NCI-H2029 treated with DMSO at 0.1 percent for 48 hours (cell line): ENCODE data around the gene SIDT1.
A peak's percentile ranks its signal among the peaks of the same experiment; 100 is the strongest.

ENCODE experiments used
- DNase-seq: peaks from one replicate; lab custom pipeline; 2025; lab: John Stamatoyannopoulos, UW

SIDT1 gene

DNA sequence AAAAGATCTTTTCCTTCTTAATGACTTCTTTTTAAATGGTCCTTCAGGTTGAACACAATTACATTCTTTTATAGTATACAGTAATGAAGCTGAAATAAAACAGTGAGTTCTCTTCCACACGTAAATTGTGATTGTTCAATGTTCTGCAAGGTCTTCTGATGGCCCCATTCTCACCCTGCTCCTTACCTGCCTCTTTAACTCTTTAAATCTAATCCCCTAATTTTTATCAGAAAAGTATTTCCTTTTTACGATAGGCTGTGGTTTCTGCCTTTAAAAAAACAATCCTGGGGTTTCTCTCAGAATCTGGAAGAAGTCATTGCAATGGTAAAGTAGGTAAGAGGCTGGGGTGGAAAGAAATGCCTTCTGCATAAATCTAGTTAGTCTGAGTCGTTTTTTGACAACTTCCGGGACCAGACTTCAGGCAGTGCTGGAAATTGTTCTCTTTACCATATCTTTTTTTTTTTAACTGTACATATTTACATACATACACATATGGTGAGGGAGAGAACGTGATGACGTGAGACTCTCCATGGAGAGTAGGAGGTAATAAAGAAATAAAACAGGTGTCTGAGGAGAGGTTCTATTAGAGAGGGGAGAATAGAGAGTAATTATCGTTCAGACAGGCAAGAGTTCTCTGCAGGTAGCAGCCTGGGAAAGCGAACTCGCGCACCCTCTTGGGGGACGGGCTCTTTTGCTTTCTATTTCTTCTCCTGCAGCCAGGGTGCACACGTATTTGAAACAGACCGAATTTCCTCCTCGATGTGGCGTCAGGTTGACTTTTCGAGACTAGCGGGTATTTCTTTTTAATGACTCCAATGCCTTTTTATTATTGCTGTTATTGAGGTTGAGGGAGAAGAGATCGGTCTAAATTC, at the start of gene SIDT1:
Gene SIDT1, plus strand, starts transcription at position 730 of the 872 bp plus-strand sequence. CDS start 467 bp downstream, outside the sequence.
- DNase-seq: peak; percentile 22

DNA sequence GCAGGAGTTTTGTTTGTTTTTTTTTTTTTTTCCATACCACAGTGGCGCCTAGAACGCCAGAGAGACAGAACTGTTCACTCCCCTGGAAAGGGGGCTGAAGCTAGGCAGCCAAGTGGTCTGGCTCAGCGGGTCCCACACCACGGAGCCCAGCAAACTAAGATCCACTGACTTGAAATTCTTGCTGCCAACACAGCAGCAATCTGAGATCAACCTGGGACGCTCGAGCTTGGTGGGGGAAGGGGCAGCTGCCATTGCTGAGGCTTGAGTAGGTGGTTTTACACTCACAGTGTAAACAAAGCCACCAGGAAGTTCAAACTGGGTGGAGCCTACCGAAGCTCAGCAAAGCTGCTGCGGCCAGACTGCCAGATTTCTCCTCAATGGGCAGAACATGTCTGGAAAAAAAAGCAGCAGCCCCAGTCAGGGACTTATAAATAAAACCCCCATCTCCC, 47.2 kb upstream of the SIDT1 start:
- DNase-seq: no peak

DNA sequence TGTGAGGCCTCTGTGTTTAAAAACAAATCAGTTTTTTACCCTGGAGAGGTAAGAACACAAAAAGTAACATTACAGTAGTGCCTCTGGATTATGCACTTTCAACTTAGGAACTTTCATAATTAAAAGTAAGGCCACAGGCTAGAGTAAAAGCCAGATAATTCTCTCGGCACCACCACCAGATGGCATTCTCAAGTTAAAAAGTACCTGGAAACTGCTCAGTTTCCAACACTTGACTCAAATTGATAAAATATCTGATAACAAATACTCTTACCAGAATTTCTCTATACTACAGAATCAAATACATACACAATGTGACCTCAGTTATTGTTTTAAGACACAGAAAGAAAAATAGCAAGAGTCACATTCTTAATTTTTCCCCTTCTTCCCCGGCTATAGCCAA, 37.3 kb upstream of the SIDT1 start:
- DNase-seq: no peak

DNA sequence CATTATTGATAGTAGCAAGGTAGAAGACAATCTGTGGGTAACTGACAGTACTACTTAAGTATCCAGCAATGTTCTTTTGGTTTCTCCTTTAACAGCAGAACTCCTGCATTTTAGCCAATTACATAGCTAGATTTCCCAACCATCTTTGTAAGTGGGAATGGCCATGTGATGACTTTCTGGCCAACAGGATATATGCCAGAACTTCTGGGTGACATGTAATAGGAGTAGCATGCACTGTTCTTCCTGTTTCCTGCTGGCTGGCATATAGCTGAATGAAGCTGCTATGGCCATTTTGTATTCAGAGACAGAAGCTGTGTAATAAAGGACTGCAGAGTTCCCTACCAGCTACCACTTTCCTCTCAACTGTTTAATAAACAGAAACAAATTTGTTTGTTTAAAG, 35.4 kb upstream of the SIDT1 start:
- DNase-seq: peak; percentile 17

DNA sequence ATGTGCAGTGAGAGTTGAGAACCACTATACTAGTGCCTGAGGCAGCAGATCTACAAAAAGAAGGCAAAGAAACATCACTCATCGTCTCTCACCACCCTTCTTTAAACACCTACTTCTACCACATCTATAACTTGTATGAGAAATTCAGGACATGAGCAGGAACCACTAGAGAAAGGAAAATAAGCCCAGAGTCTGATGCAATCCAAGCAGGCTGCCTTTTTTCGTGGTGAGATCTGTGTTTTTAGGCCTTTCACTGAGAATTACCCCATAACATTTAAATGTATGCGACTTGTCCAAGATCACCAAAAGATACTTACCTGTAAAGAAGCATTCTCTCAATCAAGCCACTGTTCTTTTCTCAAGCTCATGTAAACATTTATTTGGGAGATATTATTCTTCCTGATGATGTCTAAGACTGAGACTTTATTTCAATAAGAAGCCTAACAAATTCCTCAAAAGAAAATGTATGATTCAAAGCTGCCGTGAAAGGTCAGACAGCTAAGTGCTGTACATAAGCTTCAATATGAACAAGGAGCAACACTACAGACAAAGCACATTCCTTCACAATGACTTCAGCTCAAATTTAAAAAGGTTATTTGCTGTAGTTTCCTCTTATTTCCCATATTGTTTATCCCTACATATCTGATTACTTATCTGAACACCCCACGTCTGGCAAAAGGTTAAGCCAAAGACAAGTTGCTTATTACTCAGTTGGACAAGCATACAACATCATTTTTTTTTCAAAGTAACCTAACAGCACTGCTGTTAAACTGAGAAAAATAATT, 33.9 kb upstream of the SIDT1 start:
- no peak for DNase-seq

DNA sequence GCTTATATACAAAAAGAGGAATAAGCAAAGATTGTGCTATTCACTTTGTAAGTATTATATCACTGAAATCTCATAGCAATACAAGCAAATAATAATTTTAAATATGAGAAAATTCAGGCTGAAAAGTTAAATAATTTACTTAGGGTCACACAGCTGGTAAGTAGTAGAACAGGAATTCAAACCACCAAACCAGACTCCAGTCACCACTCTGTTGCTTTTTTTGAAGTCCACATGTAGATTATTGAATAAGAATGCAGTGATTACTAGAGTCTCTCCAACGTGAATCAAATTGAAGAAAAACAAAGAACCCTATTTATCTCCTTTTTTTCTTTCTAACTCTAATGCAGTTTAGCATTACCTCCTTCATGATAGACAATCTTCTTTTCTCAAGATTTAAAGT, 33.3 kb upstream of the SIDT1 start:
- no peak for DNase-seq

DNA sequence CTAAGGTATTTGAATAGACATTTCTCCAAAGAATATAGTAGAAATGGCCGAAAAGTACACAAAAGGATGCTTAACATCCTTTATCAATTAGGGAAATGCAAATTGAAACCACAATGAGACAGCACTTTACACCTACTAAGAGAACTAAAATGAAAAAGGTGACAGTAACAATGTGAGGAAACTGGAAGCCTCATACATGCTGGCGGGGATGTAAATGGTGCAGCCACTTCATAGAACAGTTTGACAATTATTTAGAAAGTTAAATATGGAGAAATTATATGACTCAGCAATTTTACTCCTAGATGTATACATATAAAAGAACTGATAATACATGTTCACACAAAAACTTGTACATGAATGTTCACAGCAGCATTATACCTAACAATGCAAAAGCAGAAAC, 30.8 kb upstream of the SIDT1 start:
- no peak for DNase-seq

DNA sequence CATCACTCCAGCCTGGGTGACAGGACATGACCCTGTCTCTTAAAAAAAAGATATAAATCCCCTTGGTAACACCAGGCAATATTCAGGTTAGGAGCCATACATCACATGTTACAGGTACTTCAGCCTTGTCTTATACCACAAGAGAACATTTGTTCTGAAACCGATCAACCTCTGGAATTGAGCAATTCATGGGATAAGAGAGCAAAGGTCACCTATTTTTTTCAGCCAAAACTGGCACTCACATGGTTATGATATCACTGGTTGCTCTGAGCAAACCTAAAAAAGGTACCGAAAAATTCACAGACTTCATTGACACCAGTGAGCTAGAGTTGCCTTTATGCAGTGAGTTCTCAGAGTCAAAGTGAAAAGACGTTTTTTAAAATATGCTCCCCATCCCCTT, 26.5 kb upstream of the SIDT1 start:
- DNase-seq: no peak

DNA sequence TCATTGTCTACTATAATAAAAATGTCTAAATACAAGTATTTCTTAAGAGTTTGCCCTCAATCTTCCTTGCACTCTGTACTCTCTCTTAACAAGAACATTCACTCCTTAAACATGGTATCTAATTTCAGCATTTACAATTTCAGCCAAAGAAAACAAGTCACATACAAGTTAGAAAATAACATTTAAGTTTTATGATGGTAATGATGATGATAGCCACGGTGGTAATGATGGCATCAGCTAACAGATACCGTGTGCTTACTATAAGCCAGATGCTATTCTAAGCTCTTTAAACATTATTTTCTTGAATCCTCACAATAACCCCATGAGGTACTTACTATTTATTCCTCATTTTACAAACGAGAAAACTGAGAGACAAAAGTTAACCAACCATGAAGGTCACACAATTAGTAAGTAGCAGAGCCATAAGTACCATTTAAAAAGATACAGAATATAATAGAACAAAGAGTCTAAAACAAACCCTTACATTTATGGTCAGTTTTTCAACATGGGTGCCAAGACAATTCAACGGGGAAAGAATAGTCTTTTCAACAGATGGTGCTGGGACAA, 24.8 kb upstream of the SIDT1 start:
- DNase-seq: no peak

DNA sequence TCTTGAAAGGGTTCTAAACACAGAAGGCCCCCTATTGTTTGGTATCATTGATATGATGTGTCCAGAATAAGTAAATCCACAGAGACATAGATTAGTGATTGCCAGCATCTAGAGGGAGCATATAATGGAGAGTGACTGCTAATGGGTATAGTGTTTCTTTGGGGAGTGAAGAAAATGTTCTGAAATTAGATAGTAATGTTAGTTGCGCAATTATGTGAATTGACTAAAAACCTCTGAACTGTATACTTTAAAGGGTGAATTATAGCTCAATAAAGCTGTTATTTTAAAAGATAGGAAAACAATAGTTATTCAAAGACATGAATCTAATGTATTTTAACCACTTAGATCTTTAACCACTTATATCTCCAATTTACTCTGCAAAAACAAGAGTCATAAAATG, 23.4 kb upstream of the SIDT1 start:
- DNase-seq: no peak

DNA sequence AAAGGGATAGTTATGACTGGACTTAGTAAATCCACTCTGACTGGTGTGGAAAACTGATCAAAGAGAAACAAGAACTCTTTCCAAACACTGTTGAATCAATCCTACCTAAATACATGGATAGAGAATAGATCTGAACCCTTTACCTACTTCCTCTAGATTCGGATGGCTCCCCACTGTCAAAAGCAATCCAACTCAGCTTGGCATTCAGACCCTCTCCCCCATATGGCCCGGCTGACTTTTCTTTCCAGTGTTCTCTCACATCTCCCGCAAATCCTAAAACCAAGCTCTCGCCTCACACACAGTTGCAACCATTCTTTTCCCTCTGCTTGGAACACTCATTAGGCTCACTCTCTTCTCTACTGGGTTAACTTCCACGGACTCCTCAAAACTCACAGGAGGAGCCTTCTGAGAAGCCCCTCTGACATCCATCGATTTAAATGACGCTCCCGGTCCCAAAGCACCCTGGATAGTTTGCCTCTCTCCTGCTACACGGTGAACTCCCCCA, 18.0 kb upstream of the SIDT1 start:
- DNase-seq: no peak

DNA sequence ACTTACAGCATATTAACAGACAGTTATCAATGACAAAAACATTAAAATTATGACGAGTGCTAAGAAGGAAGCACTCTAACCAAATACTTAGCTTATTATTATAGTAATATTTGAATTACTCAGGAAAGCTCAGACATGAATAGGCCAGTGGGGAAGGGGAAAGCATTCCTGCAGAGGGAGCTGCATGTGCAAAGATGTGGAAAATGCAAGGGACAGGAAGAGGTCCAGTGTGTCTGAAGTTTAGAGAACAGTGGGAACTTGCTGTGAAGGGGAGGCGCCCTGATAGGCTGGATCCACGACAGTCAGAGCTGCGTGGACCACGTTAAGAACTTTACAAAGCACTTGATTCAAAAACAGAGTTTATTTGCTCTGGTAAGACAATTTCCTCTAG, 16.2 kb upstream of the SIDT1 start:
- DNase-seq: no peak

DNA sequence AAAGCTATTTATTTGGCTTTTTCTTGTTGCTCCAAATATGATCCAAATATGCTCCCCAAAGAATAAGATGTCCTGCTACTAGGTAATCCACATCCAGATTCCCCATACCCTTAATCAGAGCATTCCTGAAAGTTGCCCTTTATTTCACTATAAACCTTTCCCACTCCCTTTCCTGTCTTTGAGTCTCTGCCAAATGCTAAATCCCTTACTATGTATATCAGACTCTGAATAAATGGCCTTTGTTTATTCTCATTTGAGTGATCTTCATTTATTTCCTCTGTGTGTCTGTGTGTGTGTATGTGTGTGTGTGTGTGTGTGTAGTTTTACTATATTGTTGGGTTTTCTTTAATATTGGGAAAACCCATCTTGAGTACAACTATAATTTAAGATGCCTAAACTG, 10.4 kb upstream of the SIDT1 start:
- DNase-seq: no peak

DNA sequence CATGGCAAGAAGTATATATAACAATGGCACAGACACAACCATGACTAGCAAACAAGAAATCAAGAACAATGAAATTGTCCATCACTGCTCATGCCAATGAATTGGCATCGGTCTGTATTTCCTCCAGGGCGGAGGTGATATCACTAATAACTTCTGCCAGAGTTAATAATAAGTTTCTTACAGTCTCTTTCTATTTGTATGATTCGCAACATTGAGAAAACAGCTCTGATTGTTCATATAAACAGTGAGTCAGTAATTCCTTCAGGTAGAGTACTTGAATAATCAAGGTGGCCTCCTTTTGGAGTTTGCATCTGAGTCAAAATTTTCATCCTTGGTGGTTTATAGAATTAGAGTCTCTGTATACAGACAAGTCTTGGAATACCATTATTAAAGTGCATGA, 9.1 kb upstream of the SIDT1 start:
- no peak for DNase-seq

DNA sequence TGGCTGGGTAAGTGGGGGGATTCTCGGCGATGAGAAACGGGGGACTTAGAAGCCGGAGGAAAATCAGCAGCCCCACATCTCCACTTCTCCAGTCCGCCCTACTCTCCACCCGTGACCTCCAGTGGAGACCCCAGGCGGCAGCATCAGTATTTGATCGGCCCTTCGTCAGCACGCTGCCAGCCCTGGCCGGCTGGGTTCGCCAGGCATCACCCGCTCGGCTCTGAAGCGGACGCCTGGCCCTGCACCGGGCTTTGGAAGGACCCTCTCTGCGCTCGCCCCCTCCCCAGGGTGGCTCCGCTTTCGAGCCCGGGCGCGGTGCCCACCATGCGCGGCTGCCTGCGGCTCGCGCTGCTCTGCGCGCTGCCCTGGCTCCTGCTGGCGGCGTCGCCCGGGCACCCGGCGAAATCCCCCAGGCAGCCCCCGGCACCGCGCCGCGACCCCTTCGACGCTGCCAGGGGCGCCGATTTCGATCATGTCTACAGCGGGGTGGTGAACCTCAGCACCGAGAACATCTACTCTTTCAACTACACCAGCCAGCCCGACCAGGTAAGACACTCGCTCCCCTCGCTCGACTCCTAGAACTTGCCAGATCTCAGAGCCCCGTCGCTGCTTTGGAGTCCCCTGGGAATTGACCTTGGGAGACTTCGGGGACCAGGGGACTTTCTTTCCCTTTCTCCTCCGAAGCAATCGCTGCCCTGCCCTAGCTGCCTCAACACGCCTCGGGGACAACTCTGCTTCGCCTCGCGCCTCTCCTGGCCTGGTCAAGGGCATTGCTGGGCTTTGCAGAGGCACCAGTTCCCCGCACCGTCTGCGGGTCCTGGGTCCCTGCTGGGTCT, 561 bp downstream of the SIDT1 start:
- no peak for DNase-seq

DNA sequence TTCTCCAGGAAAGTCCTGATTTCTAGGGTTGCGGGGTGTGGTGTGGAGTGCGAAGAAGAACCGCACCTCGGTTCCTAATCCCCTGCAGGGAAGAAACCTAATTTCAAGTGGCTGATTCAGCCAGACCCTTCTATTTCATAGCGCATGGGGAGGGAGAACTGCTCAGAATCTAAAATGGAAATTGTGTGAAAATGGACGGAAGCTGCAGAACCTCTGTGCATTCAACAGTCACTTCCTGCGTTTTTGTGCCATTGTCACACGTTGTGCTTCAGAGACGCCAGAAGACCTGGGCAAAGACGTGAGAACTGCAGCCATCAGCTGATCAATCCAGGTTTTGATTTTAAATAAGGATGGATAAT, 1.2 kb downstream of the SIDT1 start:
- DNase-seq: no peak

DNA sequence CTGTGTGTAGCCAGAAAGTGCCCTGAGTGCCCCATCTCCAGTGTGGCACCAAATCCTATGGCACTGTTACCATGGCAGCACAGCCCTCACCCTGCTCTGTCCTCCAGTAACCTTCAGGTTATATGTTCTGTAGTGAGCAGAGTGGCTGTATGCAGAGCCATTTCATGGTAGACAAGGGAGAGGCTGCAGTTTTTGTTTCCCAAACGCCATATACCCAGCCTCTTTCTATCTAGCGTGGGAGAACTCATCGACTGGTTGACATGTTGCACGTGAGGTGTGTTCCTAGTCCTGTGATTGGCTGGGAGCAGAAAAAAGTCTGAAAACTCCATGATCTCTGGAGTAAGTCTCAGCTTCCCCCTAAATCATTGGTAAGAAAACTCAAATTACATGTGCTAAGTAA, 2.0 kb downstream of the SIDT1 start:
- DNase-seq: no peak

DNA sequence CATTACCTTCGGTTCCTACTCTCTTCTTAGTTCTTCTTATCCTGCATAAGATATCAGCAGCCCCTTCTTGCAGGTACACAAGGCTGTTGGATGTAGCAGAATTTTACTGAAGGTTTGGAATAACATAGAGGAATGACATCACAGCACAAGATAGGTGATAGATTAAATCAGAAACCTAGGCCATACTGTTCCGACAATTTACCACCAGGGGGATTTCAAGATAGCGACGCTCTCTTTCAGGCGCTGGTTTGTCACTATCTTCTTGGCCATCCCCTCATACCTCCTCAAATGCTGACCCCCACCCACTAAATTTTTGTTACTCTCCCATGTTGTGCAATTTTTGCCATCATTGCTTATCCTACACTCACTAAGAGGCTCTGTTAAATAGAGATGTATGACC, 3.5 kb downstream of the SIDT1 start:
- no peak for DNase-seq

DNA sequence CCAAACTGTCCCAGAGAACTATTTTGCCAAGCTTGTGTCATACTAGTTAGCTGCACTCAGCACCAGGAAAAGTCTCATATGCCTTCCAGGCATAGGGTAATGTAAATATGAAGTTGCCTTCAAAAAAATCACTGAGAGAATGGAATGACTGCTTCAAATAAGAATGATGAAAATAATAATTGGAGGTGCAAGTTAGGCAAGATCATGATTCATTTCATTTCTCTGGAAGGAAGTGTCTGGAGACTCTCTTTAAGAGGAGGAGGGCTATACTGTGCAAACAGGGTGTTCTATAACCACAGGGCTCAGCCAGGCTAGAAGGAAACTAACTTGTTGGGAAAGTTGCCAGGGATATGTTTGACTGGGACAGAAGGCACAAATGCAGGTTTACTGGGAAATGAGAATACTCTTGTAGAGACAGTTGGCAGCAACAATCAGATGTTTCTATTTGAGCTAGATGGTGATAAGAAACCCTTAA, 4.3 kb downstream of the SIDT1 start:
- peak; percentile 41 for DNase-seq

DNA sequence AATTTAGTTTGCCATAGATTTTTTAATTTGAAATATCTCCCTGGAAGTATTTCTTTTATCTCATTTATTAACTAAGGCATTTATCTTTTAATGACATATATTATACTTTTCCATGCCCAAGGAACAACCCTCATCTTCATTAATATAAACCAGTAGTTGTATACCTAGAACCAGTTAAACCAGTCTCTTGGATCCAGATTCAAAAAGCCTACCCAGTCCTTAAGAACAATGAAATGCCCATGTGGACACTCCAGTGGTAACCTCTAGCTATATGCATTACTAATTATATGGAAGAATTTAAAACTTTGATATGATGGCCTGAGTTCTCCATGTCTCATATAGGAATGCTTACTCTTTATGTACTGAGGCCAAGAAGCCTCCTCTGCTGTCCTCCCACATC, 4.8 kb downstream of the SIDT1 start:
- peak; percentile 18 for DNase-seq

DNA sequence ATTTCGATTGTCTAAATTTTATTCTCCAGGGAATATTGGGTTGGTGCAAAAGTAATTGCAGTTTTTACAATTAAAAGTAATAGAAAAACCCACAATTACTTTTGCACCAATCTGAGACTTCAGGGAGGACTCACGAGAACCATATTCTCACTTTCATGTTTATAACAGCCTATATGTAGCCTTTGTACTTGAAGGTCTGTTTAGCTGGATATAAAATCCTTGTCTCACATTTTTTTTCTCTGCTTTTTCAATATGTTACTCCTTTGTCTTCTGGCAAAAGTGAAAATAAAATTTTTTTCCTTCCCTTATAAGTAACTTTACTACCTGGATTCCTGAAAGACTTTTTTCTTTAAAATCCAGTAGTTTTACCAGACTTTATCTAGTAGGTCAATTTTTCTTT, 9.2 kb downstream of the SIDT1 start:
- DNase-seq: no peak

DNA sequence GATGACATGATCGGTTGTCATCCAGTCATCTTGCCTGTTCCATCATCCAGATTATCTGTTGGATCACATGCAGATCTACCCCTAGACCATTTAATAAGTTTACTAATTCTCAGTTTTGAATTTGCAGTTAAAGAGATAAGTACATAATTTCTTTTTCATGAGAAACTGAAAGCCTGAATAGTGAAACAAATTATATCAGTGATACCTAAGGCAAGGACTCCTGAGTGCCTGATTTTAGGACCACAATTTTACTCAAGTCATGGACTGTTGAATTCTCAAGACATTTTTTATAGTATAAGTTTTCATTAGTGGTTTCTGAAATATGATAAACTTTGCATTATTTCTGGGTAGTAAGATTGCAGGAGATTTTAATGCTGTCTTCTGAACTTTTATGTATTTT, 13.2 kb downstream of the SIDT1 start:
- DNase-seq: no peak
